Aorta (tissue), 5 donors: ENCODE results near the gene COL26A1. TPM values are rescaled to one million over a fixed set of nuclear protein-coding genes. Genes with fewer than 3 reads are reported as not detected.

Experiments
- ATAC-seq: fragments of 200-7000 bp; cut with Tn5 transposase; one replicate; pipeline ENCODE4 v1.9.1; 2022; ENCODE audit warnings: moderate library complexity; ENCODE audit not compliant: low FRiP score
- DNase-seq, 2 donors: peaks; one replicate each; pipeline ENCODE4 v3.0.0-alpha.2; 2020
- H3K27ac ChIP-seq, 2 donors: one replicate each; pipeline ENCODE4 v1.5.1; 2013; ENCODE audit warnings: low read length in 2 of 2, mild to moderate bottlenecking in 2 of 2, moderate library complexity in 2 of 2, control low read depth in 1 of 2, inconsistent platforms in 1 of 2, low read depth in 1 of 2
- H3K27me3 ChIP-seq, 2 donors: one replicate each; pipeline ENCODE4 v1.6.1; 2013; ENCODE audit warnings: control low read depth in 1 of 2, low read length in 1 of 2, mild to moderate bottlenecking in 1 of 2, moderate library complexity in 1 of 2; ENCODE audit not compliant: insufficient read depth in 2 of 2, control insufficient read depth in 1 of 2
- H3K36me3 ChIP-seq, 2 donors: one replicate each; pipeline ENCODE4 v1.6.1; 2013; ENCODE audit warnings: control low read depth in 1 of 2, low read length in 1 of 2, mild to moderate bottlenecking in 1 of 2; ENCODE audit not compliant: insufficient read depth in 2 of 2, control insufficient read depth in 1 of 2
- H3K4me1 ChIP-seq, 2 donors: one replicate each; pipeline ENCODE4 v1.6.1; 2013; ENCODE audit warnings: low read length in 2 of 2, control low read depth in 1 of 2, mild to moderate bottlenecking in 1 of 2, moderate library complexity in 1 of 2; ENCODE audit not compliant: insufficient read depth in 2 of 2, control insufficient read depth in 1 of 2
- H3K4me3 ChIP-seq, 2 donors: one replicate each; pipeline ENCODE4 v1.5.1; 2013; ENCODE audit warnings: low read length in 2 of 2, control low read depth in 1 of 2, mild to moderate bottlenecking in 1 of 2
- H3K9me3 ChIP-seq: one replicate; pipeline ENCODE4 v1.6.1; 2013; ENCODE audit warnings: mild to moderate bottlenecking, low read length; ENCODE audit not compliant: control insufficient read depth
- WGBS, 2 donors: extraction: QIAGEN DNeasy Blood & Tissue Kit; methylation state at CpG; one replicate each; pipeline ENCODE4 v1.1.7; 2013; 5-methylcytosine and 5-hydroxymethylcytosine counted together
- intact Hi-C, 2 donors: fragments of 100-400 bp; cut with DNase I; formaldehyde crosslinking; loops; one replicate each; pipeline versions ENCODE4 v1.14.2 to v1.15.0; 2022
- long read RNA-seq, 2 donors: library from polyadenylated mRNA; unstranded; transcript quantifications; one replicate each; pipeline ENCODE4 v2.0.0, GENCODE V29; 2020 to 2021
- polyA plus RNA-seq, 2 donors: library from polyadenylated mRNA; stranded (reverse); fragments of 200-250 nt; gene quantifications; one replicate each; pipeline ENCODE4 v1.2.3, GENCODE V29; 2013
- total RNA-seq, 2 donors: library from RNA; stranded (reverse); fragmentation: NEBNext Ultra II Directional; extraction: Animal tissue kit (Norgen Biotek cat#: 25700); gene quantifications; one replicate each; pipeline ENCODE4 v1.2.1, GENCODE V29; 2021
- donor health status: healthy with polysubstance abuse.
- donor health status: Bipolar disorder and iron deficiency.
- donor health status: DM: no; HTN: no; CAD: no.
- donor health status: DM: no; HTN: no; CAD: no.
- donor health status: DM: yes; HTN: yes; CAD: no.

COL26A1 gene
- total RNA-seq, result not detected
- polyA plus RNA-seq, result not detected
- long read RNA-seq, donor 1, partial matches to known transcripts, result 1 of 1 reads
- long read RNA-seq, donor 1, other reads (novel, unspliced or antisense), result 0 of 1 reads
- long read RNA-seq, donor 2, result 0 reads

DNA sequence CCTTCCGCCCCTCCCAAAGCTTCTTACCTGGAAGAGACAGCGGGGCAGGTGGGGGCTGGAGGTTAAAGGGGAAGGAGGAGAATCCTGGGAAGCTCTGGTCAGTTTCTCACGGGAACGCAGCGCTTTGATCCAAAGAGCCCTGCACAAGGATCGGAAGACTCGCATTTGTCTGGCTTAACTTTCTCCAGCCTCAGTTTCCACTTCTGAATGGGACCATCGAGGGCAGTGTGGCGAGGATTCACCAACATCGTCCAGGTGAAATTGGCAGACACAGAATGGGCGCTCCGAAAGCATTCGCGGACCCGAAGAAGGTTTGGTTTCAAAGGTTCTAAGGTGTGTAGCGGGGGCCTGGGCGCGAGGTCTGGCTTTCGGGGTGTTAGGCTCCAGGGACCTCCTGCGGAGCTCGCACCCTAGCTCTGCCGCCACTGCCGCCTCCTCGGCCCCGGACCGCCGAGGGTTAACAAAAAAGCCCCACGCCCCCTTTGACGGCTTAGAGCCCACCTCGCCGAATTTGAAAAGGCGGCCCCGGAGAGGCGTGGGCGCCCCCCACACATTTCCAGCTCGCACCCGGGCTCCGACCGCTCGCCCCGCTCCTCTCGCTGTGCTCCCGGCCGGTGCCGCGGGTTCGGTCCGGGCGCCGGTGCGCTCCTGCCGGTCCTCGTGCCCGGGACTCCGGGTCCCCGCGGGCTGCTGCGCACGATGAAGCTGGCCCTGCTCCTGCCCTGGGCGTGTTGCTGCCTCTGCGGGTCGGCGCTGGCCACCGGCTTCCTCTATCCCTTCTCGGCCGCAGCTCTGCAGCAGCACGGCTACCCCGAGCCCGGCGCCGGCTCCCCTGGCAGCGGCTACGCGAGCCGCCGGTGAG lies at the start of gene COL26A1:
Gene COL26A1 (plus strand): TSS at position 542 of the 862 bp plus-strand sequence. CDS start 158 bp downstream, at position 700.
- 17 to 20% methylated on average over 64 to 76 of the region's 76 CpGs for WGBS, 2 donors
- DNase-seq, result peak; percentile 50 to 83
- intact Hi-C loops, result loop anchor here in 1 of 2 donors (5.0 kb wide), 1 partner anchor 175 kb away; no protein-coding TSS in a partner anchor

DNA sequence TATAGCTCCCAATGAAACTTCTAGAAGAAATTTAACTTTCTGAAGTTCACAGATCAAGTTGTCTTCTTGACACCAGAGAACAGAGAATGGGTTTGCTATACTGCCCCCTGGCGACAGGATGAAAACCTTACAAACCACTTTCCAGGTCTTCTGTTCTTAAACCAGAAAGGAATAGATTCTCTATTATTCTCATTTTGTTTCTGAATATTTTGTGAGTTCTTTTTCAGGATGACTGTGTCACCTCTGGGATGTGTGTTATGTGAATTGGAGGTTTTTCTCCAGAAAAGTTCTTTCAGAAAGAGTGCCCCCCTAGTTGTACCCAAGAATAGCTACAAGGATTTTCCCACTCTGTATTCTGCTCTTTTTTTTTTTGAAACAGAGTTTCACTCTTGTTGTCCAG lies 47.3 kb upstream of the COL26A1 start:
- ATAC-seq (no peak), DNase-seq (peak in 1 of 2 donors; percentile 41)
- H3K4me3 ChIP-seq, result no peak overlapping the region
- peaks cover 0 to 2% of the 10 kb centered on the region in 2 donors for H3K36me3 ChIP-seq
- 2 to 3% methylated on average over 1 of the region's 1 CpG for WGBS, 2 donors
- intact Hi-C loops, result no loop called here
- no peak overlapping the region for H3K27ac ChIP-seq
- H3K9me3 ChIP-seq, result no peaks in the 10 kb centered on the region
- no peaks in the 10 kb centered on the region for H3K4me1 ChIP-seq
- peaks cover 0 to under 1% of the 10 kb centered on the region in 2 donors for H3K27me3 ChIP-seq

More for the DNA sequence above, at the start of gene COL26A1:
- Histone ChIP-seq H3K9me3 (no peaks in the 10 kb centered on the region), H3K27ac (no peak within 1 kb of the TSS), H3K27me3 (no peaks in the 10 kb centered on the region), H3K4me3 (peak within 1 kb of the TSS in 1 of 2 donors; percentile 27), H3K4me1 (no peaks in the 10 kb centered on the region), H3K36me3 (no peaks in the 10 kb centered on the region)
- ATAC-seq, result peak; percentile 65

DNA sequence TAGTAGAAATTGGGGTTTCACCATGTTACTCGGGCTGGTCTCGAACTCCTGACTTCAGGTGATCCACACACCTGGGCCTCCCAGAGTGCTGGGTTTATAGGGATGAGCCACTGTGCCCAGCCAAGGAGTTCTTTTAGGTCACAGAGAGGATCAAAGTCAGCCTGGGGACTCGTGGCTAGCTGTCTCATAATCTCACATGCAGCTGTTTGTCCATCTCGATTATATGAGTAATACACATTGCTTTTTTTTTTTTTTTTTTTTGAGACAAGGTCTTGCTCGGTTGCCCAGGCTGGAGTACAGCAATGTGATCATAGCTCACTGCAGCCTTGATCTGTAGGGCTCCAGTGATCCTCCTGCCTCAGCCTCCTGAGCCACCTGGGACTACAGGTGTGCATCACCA lies 43.3 kb upstream of the COL26A1 start:
- intact Hi-C loops, result no loop called here
- Histone ChIP-seq H3K4me1 (no peaks in the 10 kb centered on the region), H3K27ac (no peak overlapping the region), H3K4me3 (no peak overlapping the region), H3K9me3 (no peaks in the 10 kb centered on the region), H3K36me3 (peaks cover 0 to 2% of the 10 kb centered on the region in 2 donors), H3K27me3 (no peaks in the 10 kb centered on the region)
- ATAC-seq (no peak), DNase-seq (peak in 1 of 2 donors; percentile 23)
- WGBS, 2 donors, result 67 to 73% methylated on average over 5 of the region's 5 CpGs

GRCh38 chr7:101321491-101322401 lies 40.9 kb upstream of the COL26A1 start, which contains the start of gene IFT22:
Gene IFT22, minus strand, starts transcription at chr7:101321812. Its CDS starts 103 bp downstream, at chr7:101321709.
- intact Hi-C loops, result no loop called here
- ATAC-seq, result peak; percentile 98
- Histone ChIP-seq H3K27ac (no peak within 1 kb of the TSS), H3K4me1 (no peaks in the 10 kb centered on the region), H3K27me3 (no peaks in the 10 kb centered on the region), H3K4me3 (peak within 1 kb of the TSS; percentile 63 to 75), H3K36me3 (no peaks in the 10 kb centered on the region), H3K9me3 (no peaks in the 10 kb centered on the region)
- DNase-seq, result peak; percentile 96
- 0% methylated on average over 57 to 69 of the region's 69 CpGs for WGBS, 2 donors

GRCh38 chr7:101328159-101328558 lies 34.5 kb upstream of the COL26A1 start:
- ATAC-seq (no peak), DNase-seq (no peak)
- WGBS, 2 donors, result 86 to 87% methylated on average over 5 of the region's 5 CpGs
- no peaks in the 10 kb centered on the region for H3K27me3 ChIP-seq
- H3K27ac ChIP-seq, result no peak overlapping the region
- H3K9me3 ChIP-seq, result no peaks in the 10 kb centered on the region
- no peak overlapping the region for H3K4me3 ChIP-seq
- H3K36me3 ChIP-seq, result no peaks in the 10 kb centered on the region
- H3K4me1 ChIP-seq, result no peaks in the 10 kb centered on the region
- intact Hi-C loops, result no loop called here

- H3K4me3 ChIP-seq, result no peak overlapping the region
- no peak overlapping the region for H3K27ac ChIP-seq
- H3K9me3 ChIP-seq, result no peaks in the 10 kb centered on the region
- intact Hi-C loops, result no loop called here
- no peaks in the 10 kb centered on the region for H3K36me3 ChIP-seq
- no peaks in the 10 kb centered on the region for H3K27me3 ChIP-seq
- H3K4me1 ChIP-seq, result no peaks in the 10 kb centered on the region
- no peak for ATAC-seq
- DNase-seq, result no peak
- WGBS, 2 donors, result 38 to 44% methylated on average over 15 of the region's 15 CpGs
These were observed 32.6 kb upstream of the COL26A1 start for GRCh38 chr7:101330011-101330484.

GRCh38 chr7:101332026-101332425 lies 30.6 kb upstream of the COL26A1 start:
- no peak overlapping the region for H3K27ac ChIP-seq
- no peaks in the 10 kb centered on the region for H3K27me3 ChIP-seq
- no peaks in the 10 kb centered on the region for H3K9me3 ChIP-seq
- DNase-seq (no peak), ATAC-seq (no peak)
- 92 to 93% methylated on average over 8 of the region's 8 CpGs for WGBS, 2 donors
- no peaks in the 10 kb centered on the region for H3K4me1 ChIP-seq
- intact Hi-C loops, result no loop called here
- no peak overlapping the region for H3K4me3 ChIP-seq
- no peaks in the 10 kb centered on the region for H3K36me3 ChIP-seq

GRCh38 chr7:101333912-101334311 lies 28.8 kb upstream of the COL26A1 start:
- Histone ChIP-seq H3K4me1 (no peaks in the 10 kb centered on the region), H3K27ac (no peak overlapping the region), H3K36me3 (no peaks in the 10 kb centered on the region), H3K27me3 (no peaks in the 10 kb centered on the region), H3K4me3 (no peak overlapping the region), H3K9me3 (no peaks in the 10 kb centered on the region)
- DNase-seq (no peak), ATAC-seq (no peak)
- intact Hi-C loops, result no loop called here
- 83 to 85% methylated on average over 5 of the region's 5 CpGs for WGBS, 2 donors
